ENCODE results near the gene CCNI2. TPM values are rescaled to one million over a fixed set of nuclear protein-coding genes. Genes with fewer than 3 reads are reported as not detected.
A peak's percentile ranks its signal among the peaks of the same experiment; 100 is the strongest.

The CCNI2 gene
- total RNA-seq, 4 donors from 2014 or later, result not detected

DNA sequence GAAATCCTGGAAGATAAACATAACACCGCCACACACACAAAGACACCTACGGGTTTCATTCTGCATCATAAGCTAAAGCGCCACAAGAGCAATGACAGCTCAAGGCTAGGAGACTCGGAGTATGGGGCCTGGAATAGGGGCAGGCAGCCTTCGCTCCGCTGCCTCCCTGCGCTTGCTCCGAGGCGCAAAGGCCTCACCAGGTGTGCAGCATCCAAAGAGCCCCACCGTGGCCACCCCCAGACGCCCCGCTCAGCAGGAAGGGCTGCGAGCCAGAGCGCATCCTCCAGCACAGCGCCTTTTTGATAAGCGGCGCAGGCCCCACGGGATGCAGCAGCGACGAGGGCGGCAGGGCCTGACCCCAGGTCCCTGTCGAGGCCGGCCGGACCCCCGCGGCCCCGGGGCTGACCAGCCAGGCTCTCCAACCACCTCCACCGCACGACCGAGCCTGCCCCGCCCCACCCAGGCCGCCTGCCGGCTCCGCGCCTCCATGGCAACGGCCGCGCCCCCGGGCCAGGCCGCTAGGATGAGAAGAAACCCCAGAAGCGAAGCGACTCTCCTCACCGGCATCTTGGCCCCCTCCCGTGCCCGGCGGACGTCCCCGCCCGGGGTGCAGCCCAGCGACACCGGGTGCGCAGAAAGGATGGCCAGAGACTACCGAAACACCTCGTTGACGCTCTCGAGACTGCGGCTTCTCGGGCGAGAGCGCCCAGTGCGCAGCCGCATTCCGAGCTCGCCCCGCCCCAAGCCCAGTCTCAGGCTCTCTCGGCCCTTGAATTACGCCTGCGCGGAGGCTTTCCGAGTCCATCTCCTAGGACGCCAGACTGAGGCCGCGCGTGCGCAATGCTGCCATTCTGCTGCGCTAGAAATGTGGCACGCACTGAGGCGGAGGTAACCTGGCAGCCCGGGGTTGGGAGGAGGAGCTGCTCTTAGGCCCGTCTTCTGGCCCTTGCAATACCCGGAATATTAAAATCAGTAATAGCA, 10.1 kb upstream of the CCNI2 start, which contains the start of gene KIF3A:
KIF3A (minus strand) TSS at position 694 of the 981 bp plus-strand sequence; CDS start at position 567, 127 bp downstream.
- H3K36me3 ChIP-seq, result no peaks in the 10 kb centered on the region
- H3K27ac ChIP-seq, result peak within 1 kb of the TSS in 3 of 4 donors; percentile 61 to 76 (median 74)
- peaks cover 0 to 8% of the 10 kb centered on the region in 2 donors for H3K27me3 ChIP-seq
- H3K4me1 ChIP-seq, result peaks cover 0 to 24% (median 5%) of the 10 kb centered on the region in 4 donors
- peaks cover 0 to 3% (median 0%) of the 10 kb centered on the region in 4 donors for H3K9me3 ChIP-seq
- TF ChIP-seq EP300 (IDR thresholded peaks at IDR 0.05), result peak; percentile 82 to 84
- peak in 1 of 2 donors; percentile 51 for TF ChIP-seq POLR2A (IDR thresholded peaks at IDR 0.05)
- TF ChIP-seq CTCF (IDR thresholded peaks at IDR 0.05), result peak in 3 of 5 experiments; percentile 28 to 77 (median 67)
- WGBS, 2 donors, result 1 to 2% methylated on average over 48 to 62 of the region's 81 CpGs
- H3K4me3 ChIP-seq, result peak within 1 kb of the TSS; percentile 74 to 91 (median 84)
- DNase-seq (ENCODE audit: low spot score in 2 of 2), result peak; percentile 78 to 85

- WGBS, 2 donors, result 63 to 68% methylated on average over 9 of the region's 9 CpGs
- Histone ChIP-seq H3K9me3 (peaks cover 0 to 6% (median 0%) of the 10 kb centered on the region in 4 donors), H3K27ac (no peak overlapping the region), H3K27me3 (peaks cover 0 to 17% of the 10 kb centered on the region in 2 donors), H3K4me1 (peaks cover 0 to 24% (median 5%) of the 10 kb centered on the region in 4 donors), H3K36me3 (no peaks in the 10 kb centered on the region), H3K4me3 (peak overlapping the region in 3 of 4 donors; percentile 77 to 91 (median 90))
- DNase-seq (ENCODE audit: low spot score in 2 of 2), result no peak
- TF ChIP-seq EP300 (IDR thresholded peaks at IDR 0.05) (no peak), CTCF (IDR thresholded peaks at IDR 0.05) (no peak), POLR2A (IDR thresholded peaks at IDR 0.05) (no peak)
These were observed 9.1 kb upstream of the CCNI2 start for GRCh38 chr5:132737982-132738681.

DNA sequence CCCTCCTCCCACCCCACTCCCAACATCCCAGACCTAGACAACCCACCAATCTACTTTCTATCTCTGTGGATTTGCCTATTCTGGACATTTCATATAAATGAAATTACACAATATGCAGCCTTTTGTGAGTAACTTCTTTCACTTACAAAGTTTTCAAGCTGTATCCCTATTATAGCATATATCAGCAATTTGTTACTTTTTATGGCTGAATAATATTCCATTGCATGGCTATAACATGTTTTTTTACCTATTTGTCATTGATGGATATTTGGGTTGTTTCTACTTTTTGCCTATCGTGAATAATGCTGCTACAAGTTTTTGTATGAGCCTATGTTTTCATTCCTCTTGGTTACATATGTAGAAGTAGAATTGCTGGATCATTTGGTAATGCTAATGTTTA, 8.0 kb upstream of the CCNI2 start:
- no peak overlapping the region for H3K4me3 ChIP-seq
- H3K4me1 ChIP-seq, result peaks cover 0 to 24% (median 5%) of the 10 kb centered on the region in 4 donors
- no peaks in the 10 kb centered on the region for H3K36me3 ChIP-seq
- TF ChIP-seq CTCF (IDR thresholded peaks at IDR 0.05) (no peak), EP300 (IDR thresholded peaks at IDR 0.05) (no peak), POLR2A (IDR thresholded peaks at IDR 0.05) (no peak)
- peaks cover 0 to 6% (median 0%) of the 10 kb centered on the region in 4 donors for H3K9me3 ChIP-seq
- H3K27ac ChIP-seq, result no peak overlapping the region
- peaks cover 0 to 27% of the 10 kb centered on the region in 2 donors for H3K27me3 ChIP-seq
- DNase-seq (ENCODE audit: low spot score in 2 of 2), result no peak
- WGBS, 2 donors, result 59 to 71% methylated on average over 1 of the region's 1 CpG

DNA sequence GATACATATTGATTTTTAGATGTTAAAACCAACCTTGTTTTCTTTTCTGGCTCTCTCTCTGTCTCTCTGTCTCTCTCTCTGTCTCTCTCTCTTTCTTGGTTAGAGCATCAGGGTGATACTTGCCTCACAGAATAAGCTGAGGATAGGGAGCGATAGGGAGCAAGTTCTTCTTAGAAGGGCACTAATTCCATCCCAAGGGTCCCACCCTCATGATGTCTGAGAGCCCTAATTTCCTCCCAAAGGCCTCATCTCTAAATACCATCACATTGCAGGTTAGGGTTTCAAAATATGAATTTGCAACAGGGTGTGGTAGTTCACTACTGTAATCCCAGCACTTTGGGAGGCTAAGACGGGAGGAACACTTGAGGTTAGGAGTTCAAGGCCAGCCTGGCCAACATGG, 5.1 kb upstream of the CCNI2 start:
- TF ChIP-seq POLR2A (IDR thresholded peaks at IDR 0.05) (no peak), EP300 (IDR thresholded peaks at IDR 0.05) (no peak), CTCF (IDR thresholded peaks at IDR 0.05) (no peak)
- WGBS, 2 donors, result 96 to 100% methylated on average over 2 of the region's 2 CpGs
- no peak overlapping the region for H3K27ac ChIP-seq
- no peaks in the 10 kb centered on the region for H3K36me3 ChIP-seq
- DNase-seq (ENCODE audit: low spot score in 2 of 2), result no peak
- no peak overlapping the region for H3K4me3 ChIP-seq
- H3K27me3 ChIP-seq, result peaks cover 0 to 56% of the 10 kb centered on the region in 2 donors
- peaks cover 0 to 13% (median 0%) of the 10 kb centered on the region in 4 donors for H3K4me1 ChIP-seq
- peaks cover 0 to 6% (median 0%) of the 10 kb centered on the region in 4 donors for H3K9me3 ChIP-seq

Measured in tibial nerve (tissue), 4 donors.